OCI-LY3 (cell line): Measurements from ENCODE around the gene OR2AT4.

Experiments used
- EZH2phosphoT487 ChIP-seq: fragments of 200-600 bp; shearing (Covaris generic); IDR thresholded peaks from 2 replicates; pipeline ENCODE4 v1.6.1; 2018; ENCODE audit warnings: antibody characterized with exemption, mixed run types, low read depth
- TF ChIP-seq, protein P1 (sequence below): fragments of 200-600, 300-600 bp; sonication (generic); IDR thresholded peaks from 2 replicates; pipeline ENCODE4 v1.5.1; 2014; ENCODE audit warnings: antibody characterized with exemption, low read length, low read depth

DNA sequence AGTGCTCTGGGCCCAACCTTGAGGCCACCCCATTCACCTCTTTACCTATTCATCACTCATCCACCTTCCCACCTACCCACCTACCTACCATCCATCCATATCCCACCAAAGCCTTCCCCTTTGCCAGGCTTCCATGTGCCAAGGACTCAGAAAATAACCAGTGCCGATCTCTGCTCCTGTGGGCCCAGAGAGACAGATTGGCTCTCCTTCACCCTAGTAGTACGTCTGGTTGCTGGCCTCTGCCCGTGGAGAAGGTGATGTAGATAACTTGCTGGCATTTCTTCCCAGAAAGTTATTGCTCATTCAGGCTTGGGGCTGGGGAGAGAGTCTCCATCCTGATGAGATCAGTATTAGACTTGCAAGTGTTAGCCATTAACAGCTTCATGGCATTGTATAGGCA lies 62.8 kb downstream of the OR2AT4 start:
- TF ChIP-seq, protein P1, sequence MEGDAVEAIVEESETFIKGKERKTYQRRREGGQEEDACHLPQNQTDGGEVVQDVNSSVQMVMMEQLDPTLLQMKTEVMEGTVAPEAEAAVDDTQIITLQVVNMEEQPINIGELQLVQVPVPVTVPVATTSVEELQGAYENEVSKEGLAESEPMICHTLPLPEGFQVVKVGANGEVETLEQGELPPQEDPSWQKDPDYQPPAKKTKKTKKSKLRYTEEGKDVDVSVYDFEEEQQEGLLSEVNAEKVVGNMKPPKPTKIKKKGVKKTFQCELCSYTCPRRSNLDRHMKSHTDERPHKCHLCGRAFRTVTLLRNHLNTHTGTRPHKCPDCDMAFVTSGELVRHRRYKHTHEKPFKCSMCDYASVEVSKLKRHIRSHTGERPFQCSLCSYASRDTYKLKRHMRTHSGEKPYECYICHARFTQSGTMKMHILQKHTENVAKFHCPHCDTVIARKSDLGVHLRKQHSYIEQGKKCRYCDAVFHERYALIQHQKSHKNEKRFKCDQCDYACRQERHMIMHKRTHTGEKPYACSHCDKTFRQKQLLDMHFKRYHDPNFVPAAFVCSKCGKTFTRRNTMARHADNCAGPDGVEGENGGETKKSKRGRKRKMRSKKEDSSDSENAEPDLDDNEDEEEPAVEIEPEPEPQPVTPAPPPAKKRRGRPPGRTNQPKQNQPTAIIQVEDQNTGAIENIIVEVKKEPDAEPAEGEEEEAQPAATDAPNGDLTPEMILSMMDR = no peak
- TF ChIP-seq EZH2phosphoT487 = no peak
